Right kidney (tissue), 9 donors: ENCODE data around the gene TMEM243.
"Not testable (repeated sequence)": the region's sequence is repeated elsewhere in the genome, so short reads cannot be mapped to it uniquely, and the experiment has no call there.

Experiments used
- DNase-seq: peaks from one replicate; pipeline ENCODE4 v3.0.0-alpha.2; 2016
- long read RNA-seq, 8 donors: transcript quantifications; one replicate each; lab custom pipeline, GENCODE V29; 2026

The TMEM243 gene, protein sequence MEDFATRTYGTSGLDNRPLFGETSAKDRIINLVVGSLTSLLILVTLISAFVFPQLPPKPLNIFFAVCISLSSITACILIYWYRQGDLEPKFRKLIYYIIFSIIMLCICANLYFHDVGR
- long read RNA-seq, donor 1, transcript TMEM243-203 (5 exons, 1,273 nt): minor isoform, 9 of 29 reads
- long read RNA-seq, donor 1, transcript TMEM243-201 (4 exons, 1,063 nt): major isoform, 20 of 29 reads
- long read RNA-seq, donor 1, partial matches to known transcripts: 0 of 29 reads
- long read RNA-seq, donor 1, other reads (novel, unspliced or antisense): 0 of 29 reads
- long read RNA-seq, donor 2, transcript TMEM243-203 (5 exons, 1,273 nt): minor isoform, 7 of 16 reads
- long read RNA-seq, donor 2, transcript TMEM243-201 (4 exons, 1,063 nt): major isoform, 9 of 16 reads
- long read RNA-seq, donor 2, partial matches to known transcripts: 0 of 16 reads
- long read RNA-seq, donor 2, other reads (novel, unspliced or antisense): 0 of 16 reads
- long read RNA-seq, donor 3, transcript TMEM243-201 (4 exons, 1,063 nt): major isoform, 8 of 12 reads
- long read RNA-seq, donor 3, partial matches to known transcripts: 0 of 12 reads
- long read RNA-seq, donor 3, other reads (novel, unspliced or antisense): 0 of 12 reads
- long read RNA-seq, donor 4, transcript TMEM243-201 (4 exons, 1,063 nt): major isoform, 15 of 19 reads
- long read RNA-seq, donor 4, partial matches to known transcripts: 0 of 19 reads
- long read RNA-seq, donor 4, other reads (novel, unspliced or antisense): 0 of 19 reads
- long read RNA-seq, donor 5, transcript TMEM243-203 (5 exons, 1,273 nt): major isoform, 5 of 11 reads
- long read RNA-seq, donor 5, transcript TMEM243-201 (4 exons, 1,063 nt): major isoform, 5 of 11 reads
- long read RNA-seq, donor 5, partial matches to known transcripts: 0 of 11 reads
- long read RNA-seq, donor 5, other reads (novel, unspliced or antisense): 0 of 11 reads
- long read RNA-seq, donor 6, transcript TMEM243-201 (4 exons, 1,063 nt): minor isoform, 5 of 16 reads
- long read RNA-seq, donor 6, transcript TMEM243-203 (5 exons, 1,273 nt): major isoform, 9 of 16 reads
- long read RNA-seq, donor 6, partial matches to known transcripts: 0 of 16 reads
- long read RNA-seq, donor 6, other reads (novel, unspliced or antisense): 0 of 16 reads
- long read RNA-seq, donor 7, transcript TMEM243-201 (4 exons, 1,063 nt): major isoform, 13 of 27 reads
- long read RNA-seq, donor 7, transcript TMEM243-203 (5 exons, 1,273 nt): minor isoform, 12 of 27 reads
- long read RNA-seq, donor 7, partial matches to known transcripts: 0 of 27 reads
- long read RNA-seq, donor 7, other reads (novel, unspliced or antisense): 0 of 27 reads
- long read RNA-seq, donor 8, transcript TMEM243-201 (4 exons, 1,063 nt): major isoform, 14 of 21 reads
- long read RNA-seq, donor 8, transcript TMEM243-203 (5 exons, 1,273 nt): minor isoform, 5 of 21 reads
- long read RNA-seq, donor 8, partial matches to known transcripts: 0 of 21 reads
- long read RNA-seq, donor 8, other reads (novel, unspliced or antisense): 0 of 21 reads

DNA sequence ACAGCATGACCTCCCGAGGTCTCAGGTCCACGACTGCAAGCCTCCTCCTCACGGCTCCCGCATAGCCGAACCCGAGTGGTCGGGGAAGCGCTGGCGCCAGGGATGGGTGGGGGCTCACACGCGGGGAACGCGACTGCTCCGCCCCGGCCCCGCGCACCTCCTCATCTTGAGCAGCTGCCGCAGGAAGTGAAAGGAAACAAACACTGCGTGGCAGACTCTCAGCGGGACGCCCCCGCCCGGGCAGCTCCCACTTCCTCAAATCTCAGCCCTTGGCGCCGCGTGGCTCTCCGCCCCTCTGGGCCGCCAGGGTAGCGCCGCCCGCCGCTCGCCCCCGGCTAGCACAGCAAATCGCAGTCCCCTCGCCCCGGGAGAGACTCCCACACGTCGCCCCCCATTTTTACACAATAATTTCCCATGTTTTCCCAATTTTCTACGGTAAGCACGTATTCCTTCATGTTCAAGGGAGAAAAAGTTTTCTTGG, at the start of gene TMEM243:
Gene TMEM243, minus strand, starts transcription at position 188 of the 481 bp plus-strand sequence. CDS start 229 bp downstream, outside the sequence.
- peak; percentile 84 for DNase-seq

DNA sequence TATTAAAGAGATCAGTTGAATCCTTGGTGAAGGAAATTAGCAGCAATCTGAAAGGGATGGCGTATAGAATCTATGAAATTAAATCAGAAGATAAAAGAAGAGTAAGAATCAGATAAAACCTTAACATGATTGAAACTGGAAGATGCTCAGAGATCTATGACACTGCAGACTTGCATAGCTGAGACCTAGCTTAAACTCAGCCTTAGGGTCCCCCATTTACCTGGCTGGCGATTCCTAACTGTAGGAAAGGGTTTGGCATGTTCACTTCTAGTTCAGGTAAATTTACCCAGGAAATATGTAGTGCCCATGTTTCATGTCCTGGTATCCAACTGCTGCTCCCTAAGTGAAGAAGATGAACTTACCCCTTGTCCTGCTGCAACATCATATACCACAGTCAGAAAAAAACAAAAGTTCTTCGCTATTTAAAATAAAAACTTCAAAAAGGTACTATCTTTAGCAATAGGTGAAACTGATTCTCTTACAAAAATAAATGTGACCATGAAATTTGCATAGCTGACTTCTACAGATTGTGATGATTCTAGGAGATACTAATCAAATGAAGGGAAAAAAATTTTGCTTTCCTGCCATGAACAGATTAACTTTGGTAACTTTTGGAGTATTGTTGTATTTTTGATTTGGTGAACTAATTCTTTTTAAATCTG, 47.8 kb upstream of the TMEM243 start:
- DNase-seq: no peak

DNA sequence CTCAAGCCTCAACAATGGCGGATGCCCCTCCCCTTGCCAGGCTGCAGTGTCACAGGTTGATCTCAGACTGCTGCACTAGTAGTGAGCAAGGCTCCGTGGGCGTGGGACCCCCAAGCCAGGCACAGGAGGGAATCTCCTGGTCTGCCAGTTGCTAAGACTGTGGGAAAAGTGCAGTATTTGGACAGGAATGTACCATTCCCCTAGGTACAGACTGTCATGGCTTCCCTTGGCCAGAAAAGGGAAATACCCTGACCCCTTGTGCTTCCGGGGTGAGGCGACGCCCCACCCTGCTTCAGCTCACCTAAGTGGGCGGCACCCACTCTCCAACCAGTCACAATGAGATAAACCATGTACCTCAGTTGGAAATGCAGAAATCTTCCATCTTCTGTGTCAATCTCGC, 44.0 kb upstream of the TMEM243 start:
- DNase-seq: no peak

DNA sequence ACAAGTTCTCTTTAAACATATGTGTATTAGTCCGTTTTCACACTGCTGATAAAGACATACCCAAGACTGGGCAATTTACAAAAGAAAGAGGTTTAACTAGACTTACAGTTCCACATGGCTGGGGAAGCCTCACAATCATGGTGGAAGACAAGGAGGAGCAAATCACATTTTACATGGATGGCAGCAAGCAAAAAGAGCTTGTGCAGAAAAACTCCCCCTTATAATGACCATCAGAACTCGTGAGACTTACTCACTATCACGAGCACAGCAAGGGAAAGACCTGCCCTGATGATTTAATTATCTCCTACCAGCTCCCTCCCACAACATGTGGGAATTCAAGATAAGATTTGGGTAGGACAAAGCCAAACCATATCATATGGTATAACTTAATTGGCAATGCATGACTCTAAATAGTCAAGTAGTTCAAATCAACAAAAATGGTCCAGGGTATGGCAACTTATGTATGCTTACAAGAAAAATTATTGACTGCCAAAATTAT, 34.1 kb upstream of the TMEM243 start:
- DNase-seq: no peak

DNA sequence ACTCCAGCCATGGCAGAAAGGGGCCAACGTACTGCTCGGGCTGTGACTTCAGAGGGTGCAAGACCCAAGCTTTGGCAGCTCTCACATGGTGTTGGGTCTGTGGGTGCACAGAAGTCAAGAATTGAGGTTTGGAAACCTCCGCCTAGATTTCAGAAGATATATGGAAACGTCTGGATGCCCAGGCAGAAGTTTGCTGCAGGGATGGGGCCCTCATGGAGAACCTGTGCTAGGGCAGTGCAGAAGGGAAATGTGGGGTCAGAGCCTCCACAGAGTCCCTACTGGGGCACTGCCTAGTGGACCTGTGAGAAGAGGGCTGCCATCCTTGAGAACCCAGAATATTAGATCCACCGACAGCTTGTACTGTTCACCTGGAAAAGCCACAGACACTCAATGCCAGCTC, 26.1 kb upstream of the TMEM243 start:
- not testable (repeated sequence) for DNase-seq

DNA sequence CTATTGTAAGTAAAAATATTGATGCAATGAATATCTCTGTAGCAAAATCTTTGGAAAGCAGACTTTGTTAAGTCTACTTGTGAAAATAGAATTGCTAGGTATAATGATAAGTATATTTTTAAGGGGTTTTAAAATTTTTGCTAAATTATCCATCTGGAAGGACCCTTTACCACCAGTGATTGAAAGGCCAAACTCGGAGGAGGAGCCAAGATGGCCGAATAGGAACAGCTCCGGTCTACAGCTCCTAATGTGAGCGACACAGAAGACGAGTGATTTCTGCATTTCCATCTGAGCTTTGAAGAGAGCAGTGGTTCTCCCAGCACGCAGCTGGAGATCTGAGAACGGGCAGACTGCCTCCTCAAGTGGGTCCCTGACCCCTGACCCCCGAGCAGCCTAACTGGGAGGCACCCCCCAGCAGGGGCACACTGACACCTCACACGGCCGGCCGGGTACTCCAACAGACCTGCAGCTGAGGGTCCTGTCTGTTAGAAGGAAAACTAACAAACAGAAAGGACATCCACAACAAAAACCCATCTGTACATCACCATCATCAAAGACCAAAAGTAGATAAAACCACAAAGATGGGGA, 19.0 kb upstream of the TMEM243 start:
- DNase-seq: not testable (repeated sequence)

DNA sequence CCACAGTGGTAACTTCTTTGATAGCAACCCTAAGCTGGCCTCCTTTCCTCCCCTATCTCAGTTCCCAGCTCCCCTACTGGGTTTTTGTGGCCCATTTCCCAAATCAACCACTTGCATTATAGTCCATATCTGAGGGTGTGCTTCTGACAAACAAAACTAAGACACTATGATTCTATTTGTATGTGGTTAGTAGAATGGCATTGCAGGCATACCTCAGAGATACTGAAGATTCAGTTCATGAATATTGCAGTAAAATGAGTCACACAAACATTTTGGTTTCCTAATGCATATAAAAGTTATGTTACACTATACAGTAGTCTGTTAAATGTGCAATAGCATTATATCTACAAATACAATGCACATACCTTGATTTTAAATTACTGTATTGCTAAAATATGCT, 15.4 kb upstream of the TMEM243 start:
- DNase-seq: no peak

DNA sequence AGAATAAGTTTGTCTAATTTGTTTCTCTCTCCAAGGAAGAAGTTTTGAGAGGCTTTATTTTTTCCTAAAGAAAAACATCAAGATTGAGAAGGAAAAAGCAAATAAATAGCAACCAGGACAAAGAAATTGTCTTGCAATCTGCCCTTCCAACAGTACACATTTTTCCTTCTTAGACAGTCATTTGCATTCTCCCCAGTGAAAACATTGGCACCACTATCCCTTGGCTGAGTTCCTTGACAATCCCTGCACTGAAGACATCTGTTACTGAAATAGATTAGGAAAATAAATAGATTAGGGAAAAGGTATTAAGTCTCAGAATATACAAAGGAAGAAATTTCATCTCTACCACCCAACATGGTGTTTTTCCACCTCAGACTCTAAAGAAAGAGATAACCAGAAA, 12.2 kb upstream of the TMEM243 start:
- no peak for DNase-seq

DNA sequence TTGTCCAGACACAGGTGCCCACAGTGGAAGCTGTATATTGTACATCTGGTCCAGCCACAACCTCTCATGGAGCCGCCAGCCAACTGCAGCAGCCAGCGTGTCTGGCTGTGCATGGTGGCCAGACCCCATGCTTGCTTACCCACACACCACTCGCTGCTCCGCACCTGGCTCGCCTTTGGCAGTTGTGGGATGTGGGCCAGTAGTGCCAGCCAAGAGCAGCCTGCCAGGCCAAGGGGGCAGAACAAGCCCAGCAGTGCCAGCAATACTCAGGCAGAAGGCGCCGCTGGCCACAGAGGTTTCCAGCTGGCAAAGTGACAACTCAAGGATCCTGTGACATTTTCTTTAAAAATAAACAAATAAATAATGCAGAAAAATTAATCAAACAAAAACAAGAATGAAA, 11.7 kb upstream of the TMEM243 start:
- no peak for DNase-seq

DNA sequence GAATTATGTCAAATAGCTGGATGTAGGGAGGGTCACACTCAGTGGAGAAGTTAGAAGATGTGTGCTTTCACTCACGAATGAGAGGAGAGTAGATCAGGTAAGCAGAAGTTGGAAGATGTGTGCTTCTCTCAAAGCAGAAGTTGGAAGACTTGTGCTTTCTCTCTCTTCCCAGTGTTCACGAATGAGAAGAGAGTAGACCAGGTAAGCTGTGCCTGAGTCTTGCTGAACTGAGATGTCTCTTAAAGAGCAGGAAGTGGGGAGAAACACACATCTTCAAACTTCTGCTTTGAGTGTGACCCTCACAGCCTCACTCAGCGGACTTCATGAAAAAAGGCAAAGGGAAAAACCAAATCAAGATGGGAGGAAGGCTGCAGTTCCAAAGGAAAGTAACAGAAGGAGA, 7.0 kb upstream of the TMEM243 start:
- no peak for DNase-seq

DNA sequence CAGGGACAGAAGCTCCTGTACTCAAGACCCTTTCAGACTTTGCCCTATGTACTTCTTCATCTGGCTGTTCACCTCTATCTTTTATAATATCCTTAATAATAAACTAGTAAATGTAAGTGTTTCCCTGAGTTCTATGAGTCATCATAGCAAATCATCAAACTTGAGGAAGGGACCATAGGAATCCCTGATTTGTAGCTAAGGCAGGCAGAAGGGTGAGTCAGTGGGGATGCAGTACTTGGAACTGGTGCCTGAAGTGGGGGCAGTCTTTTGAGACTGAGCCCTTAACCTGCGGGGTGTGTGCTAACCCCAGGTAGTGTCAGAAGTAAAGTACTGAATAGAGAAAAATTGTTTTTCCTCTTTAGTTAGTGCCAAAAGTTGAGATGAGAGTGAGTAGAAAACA, 6.2 kb upstream of the TMEM243 start:
- DNase-seq: no peak

DNA sequence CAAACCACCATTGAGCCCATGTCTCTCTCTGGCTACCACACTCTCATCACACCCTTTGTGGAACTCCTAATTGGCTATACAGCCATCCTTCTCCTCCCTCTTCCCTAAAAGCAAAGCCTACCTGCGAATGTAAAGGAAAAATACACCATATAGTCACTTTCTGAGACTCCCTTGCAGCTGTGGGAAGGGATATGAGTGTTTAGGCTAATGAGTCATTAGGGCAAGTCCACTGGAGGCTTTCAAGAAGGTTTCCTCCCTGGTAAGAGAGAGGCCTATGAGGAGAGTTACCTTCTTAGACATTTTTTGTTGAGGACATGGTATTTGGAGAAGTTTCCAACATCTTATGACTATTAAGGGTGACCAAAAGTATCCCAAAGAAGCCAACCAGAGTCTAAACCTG, 4.1 kb upstream of the TMEM243 start:
- no peak for DNase-seq

DNA sequence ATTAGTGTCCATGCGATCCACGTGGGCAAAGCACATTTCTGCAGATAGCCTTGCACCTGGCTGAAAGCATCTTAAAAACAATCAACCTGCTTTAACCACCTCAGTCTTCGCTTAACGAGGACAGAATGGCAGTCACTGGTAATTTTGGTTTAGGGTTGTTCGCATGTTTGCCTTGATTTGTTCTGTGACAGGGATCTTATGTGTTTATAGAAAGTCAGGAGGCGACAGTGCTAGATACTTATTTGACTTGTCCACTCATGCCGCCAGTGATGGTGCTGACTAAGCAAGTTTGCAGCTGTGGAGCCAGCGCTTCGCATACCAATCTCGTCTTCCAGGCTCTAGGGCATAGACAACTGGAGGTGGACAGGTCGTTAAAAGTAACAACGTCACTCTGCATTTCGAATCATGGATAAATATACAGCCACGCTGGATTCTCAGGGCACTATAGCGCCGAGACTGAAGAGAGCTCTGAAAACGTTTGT, 1.2 kb upstream of the TMEM243 start:
- no peak for DNase-seq

DNA sequence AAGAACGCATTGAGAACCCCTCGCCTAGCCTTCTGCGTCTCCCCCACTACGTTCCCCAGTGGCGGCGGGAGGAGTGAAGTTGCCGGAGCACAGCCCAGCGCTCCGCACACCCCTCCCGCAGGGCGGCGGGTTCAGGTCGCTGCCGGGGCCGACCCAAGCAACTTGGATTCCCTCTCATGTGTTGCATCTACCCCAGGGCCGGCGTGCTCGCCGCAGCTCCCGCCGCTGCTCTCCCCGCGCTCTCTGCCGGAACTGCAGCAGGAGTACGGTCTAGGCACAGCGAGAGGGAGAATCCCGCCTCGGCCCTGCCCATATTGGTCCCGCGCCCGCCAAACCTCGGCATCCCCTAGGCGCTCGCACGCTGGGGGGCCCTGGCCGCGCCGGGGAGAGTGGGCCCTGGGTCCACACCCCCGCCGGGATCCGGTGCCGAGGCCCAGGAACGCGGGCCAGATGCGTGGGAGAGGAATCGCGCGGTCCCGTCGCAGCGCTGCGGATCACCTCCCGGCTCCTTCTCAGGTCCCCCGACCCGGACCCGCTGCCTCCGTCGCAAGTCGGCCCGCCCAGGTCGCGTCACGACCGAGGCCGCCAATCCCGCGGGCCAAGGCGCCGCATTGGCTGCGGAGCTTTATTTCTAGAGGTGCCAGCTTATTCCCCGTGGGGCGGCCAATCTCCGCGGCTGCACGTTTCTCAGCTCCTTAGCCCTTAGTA, 648 bp upstream of the TMEM243 start:
- DNase-seq: peak; percentile 80

DNA sequence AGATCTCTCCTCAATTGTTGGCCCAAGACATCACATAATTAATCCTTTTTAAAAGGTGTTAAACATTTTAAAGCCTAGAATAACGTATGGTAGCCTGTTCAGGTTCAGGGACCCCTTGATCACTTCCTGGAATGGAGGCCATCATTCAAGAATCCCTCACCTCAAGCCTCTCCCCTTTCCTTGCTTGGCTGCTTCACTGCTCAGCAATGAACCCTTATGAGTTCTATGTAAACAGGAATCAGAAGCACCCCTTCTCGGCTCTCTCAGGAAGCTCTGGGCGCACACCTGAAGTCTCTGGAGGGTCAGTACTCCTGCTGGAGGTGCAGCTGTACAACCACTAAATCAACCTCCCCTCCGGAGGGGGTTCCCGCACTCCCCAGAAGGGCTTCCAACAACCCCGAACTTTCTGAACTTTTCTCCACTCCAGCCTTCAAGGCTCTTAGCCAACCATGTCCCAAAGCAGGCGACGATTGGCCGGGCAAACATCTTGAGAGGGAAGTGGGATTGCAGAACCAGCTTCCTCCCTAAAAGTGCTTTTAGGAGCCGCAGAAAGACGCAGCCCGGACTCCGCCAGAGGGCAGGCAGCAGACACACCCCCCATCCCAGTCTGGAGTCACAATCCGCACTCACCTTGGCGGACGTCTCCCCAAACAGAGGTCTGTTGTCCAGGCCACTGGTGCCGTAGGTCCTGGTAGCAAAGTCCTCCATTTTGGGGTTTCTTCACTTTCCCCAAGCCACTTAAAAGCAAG, 562 bp downstream of the TMEM243 start:
- no peak for DNase-seq

DNA sequence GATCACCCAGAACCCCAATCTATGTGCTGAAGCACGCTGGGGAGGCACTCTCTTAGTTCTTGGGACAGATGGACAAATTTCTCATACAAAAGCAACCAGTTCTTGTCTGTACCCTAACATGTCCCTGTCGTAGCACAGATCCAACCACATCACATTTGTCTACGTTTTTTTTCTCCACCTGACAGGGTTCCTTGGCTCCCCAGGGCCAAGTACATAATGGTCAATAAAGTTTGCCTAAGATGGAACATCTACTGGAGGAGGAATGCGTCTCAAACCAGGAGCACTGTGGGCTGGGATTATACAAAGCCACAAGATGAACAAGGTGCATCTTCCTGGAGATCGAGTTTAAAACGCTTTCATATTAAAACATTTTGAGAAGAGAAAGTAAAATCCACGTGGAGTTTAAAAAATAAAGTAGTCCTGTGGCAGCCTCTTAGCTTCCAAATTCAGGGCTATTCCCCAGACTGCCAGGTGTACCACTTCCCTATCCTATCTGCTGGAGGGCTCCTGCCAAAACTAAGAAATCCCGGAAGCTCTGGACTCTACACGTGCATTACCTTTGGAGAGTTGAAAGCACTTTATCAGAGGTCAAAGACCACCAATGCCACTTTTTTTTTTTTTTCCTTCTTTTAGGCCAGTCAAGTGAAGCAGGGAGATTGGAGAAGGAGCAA, 1.4 kb downstream of the TMEM243 start:
- no peak for DNase-seq

DNA sequence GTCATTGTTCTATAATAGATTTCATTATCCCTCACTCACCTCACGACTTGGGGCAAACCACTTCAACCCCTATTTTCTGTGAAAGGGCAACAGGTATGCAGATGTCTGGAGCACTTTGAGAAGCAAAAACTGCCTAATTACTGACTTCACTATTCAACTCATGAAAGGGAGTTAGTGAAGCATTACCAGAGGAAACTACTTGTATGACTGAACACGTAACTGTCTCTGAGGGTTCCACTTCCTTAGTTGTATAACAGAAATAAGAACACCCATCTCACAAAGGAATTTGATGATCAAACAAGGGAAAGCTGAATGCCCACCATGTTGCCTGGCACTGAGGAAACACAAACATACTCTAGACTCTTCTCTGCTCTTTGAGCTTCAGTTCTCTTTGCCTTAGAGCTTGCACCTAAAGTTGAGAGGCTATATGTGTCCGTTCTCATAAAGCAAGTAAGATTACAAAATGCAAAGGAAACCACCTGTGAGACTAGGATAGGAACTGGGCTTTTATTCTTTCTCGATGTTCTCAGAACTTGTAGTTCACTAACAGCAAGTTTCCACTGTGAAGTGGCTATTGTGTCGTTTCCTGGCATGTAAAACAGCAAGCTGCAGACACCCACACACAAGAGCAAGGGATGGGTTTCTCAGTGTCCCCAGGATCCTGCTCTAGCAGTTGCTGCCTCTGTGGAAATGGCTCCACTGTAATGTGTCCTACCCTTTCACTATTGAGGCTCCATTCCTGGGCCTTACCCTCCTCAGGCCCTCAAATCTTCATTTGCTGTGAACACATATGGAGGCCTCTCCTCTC, 2.6 kb downstream of the TMEM243 start:
- no peak for DNase-seq

DNA sequence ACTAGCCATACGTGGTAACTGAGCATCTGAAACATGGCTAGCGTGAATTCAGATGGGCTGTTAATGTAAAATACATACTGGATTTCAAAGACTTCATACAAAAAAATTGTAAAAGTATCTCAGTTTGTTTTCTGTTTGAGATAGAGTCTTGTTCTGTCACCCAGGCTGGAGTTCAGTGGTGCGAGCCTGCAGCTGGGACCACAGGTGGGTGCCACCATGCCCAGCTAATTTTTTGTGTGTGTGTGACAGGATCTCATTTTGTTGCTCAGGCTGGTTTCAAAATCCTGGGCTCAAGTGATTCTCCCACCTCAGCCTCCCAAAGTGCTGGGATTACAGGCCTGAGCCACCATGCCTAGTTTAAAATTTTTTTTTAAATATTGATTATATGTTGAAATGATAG, 4.5 kb downstream of the TMEM243 start:
- no peak for DNase-seq
